Glomerular visceral epithelial cell (primary cell): ENCODE results near the gene NEDD8.

Experiments
- DNase-seq: peaks from one replicate; pipeline ENCODE4 v3.0.0-alpha.2; 2016; ENCODE audit errors: extremely low spot score

NEDD8 gene

DNA sequence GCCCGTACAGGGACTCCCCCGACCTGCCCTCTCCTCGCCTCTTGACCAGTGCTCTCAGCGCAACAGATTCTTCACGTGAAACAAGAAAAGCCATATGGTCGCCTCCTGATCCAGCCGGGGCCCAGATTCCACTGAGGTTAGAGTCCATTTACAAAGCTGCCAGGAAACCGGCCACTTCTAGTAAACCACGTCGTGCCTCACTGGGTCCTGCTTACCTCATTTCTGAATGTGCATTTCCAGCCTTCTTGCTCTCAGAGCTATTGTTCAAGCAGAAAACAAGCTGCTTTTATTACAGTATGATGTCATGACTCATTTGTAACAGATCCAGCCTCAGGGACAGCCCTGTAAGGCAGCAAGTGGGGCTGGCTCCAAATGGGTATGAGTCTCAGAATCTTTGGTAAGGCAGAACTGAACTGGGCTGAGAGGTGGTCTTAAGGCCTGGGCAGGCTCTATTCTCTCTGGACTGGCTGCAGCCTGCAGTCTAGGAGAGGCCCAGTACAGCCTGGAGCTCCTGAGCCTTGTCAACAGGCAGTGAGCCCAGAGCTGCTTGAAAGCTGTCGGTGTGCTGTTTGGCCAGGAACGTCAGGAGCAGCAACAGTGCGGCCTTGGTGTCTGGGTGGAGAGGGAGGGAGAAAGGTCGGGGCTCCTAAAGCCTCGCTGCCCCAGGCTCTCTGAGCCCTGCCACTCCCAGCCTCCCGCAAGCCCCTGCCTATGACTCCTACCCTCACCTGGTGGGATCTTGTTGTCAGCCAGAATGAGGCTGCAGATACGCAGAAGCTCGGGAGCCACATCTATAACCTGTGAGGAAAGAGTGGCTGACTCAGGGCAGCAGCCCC lies 52.0 kb downstream of the NEDD8 start:
- DNase-seq, result peak; percentile 90

DNA sequence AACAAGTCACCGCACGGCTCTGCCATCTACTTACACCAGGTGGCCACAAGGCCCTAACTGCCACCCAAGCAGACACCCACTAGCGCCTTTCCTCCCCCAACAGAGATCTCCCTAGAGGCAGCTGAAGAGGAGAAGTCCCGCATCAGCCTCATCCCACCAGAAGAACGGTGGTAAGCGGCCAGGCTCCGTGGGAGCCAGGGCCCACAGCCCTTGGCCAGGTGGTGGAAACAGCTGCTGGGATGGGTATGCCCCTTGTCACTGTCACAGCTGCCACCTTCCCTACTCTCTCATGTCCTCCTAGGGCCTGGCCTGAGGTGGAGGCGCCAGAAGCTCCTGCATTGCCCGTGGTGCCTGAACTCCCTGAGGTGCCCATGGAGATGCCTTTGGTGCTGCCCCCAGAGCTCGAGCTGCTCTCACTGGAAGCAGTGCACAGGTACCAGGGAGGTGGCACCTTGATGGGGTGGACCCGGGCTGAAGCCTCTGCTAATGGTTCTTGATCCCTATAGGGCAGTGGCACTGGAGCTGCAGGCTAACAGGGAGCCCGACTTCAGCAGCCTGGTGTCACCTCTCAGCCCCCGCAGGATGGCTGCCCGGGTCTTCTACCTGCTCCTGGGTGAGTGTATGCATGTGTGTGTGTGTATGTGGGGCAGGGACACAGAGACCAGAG lies 52.7 kb downstream of the NEDD8 start:
- no peak for DNase-seq

DNA sequence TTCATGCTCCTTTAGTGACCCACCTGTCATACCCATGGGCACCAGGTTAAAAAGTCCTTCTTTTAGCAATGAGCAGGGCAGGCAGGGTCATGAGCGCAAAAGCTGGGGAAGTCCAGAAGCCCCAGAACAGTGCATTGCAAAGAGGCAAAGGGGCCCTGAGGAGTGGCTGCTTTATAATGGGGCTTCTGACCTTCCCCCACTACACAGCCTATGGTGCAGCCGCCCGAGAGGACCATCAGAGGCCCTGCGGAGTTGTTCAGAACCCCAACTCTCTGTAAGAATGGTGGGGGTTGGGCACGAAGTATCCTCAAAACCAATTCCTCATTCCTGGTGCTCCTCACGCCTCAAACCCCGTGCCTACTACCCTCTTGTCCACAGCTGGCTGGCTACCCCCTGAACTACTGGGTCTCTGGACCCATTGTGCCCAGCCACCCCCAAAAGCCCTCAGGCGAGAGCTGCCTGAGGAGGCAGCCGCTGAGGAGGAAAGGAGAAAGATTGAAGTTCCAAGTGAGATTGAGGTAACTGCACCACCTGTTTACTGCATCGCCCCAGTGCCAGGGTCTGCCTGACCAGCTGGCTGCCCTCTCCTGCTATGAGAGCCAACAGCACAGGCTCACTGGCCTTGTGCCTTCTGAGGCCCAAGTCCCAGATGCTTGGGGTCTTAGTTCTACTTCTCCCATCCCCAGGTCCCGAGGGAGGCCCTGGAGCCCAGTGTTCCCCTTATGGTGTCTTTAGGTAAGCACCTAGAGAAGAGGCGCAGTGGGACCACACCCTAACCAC lies 53.6 kb downstream of the NEDD8 start:
- no peak for DNase-seq

DNA sequence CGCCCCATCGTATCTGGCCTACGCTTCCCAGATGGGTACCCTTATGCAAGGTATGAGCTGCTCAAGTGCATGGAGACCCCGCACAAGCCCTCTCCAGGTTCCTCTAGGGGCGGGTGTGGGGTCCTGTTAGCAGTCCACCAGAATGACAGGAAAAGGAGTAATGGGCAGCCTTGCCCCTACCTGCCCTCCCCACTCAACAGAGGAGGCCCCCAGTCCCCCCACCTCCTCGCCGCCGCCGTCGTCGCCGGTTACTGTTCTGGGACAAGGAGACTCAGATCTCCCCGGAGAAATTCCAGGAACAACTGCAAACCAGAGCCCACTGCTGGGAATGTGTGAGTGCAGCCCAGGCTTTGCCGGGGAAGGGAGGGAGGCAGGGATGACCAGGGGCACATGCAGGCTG lies 54.3 kb downstream of the NEDD8 start:
- DNase-seq, result no peak

DNA sequence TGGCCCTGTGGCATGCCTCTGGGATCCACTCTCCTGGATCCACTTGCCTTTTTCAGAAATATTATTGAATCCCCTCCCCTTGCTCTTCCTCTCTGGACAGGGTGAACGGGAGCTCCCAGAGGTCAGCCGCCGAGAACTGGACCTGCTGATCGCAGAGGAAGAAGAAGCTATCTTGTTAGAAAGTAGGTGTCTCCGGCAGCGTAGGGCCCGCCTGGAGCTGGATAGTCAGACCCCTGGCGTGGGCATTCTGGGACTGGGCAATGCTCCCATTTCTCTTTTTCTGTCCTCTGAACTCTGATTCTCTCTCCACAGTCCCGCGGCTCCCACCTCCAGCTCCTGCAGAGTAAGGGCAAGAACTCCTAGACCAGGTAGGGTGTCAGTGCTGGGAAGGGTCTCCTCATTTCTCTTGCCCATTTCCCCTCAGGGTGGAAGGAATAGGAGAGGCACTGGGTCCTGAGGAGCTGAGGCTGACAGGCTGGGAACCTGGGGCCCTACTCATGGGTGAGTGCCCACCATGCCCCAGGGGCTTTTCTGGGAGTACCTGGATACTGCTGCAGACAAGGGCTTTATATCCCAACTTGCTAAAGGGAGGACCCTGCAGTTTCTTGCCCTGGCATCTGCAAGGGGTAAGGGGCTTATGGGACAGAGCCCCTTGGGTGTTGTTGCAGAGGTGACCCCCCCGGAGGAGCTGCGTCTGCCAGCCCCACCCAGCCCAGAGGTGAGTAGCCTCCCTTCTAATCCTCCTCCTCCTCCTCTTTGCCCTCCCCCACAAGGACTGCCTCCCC lies 54.9 kb downstream of the NEDD8 start:
- no peak for DNase-seq

DNA sequence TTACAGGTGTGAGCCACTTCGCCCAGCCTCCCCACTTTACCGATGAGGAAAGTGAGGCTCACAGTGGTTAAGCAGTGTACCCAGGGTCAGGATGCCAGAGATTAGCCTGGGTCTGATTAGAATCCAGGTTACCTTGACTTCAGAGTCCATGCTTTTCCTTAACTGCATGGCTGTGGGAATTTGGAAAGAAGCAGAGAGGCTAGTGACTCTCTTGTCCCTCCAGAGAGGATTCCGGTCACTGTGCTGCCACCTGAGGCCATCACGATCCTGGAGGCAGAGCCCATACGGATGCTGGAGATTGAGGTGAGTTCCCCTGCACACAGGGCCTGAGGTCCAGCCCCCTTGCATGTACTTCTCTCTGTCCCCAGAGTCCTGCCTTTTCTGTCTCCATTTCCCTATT lies 55.6 kb downstream of the NEDD8 start:
- DNase-seq, result no peak

DNA sequence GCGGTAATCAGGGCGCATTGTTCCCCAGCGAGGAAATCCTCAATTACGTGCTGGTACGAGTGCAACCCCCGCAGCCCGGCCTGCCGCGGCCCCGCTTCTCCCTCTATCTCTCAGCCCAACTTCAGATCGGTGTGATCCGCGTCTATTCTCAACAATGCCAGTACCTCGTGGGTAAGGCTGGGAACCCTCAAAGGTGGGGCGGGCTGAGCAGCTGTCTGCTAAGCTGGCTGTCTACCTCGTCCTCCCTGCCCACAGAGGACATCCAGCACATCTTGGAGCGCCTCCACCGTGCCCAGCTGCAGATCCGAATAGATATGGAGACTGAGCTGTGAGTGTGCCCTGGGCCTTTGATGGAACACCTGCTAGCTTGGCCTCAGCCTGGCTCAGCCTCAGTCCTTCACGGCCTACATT lies 59.3 kb downstream of the NEDD8 start:
- DNase-seq, result no peak

DNA sequence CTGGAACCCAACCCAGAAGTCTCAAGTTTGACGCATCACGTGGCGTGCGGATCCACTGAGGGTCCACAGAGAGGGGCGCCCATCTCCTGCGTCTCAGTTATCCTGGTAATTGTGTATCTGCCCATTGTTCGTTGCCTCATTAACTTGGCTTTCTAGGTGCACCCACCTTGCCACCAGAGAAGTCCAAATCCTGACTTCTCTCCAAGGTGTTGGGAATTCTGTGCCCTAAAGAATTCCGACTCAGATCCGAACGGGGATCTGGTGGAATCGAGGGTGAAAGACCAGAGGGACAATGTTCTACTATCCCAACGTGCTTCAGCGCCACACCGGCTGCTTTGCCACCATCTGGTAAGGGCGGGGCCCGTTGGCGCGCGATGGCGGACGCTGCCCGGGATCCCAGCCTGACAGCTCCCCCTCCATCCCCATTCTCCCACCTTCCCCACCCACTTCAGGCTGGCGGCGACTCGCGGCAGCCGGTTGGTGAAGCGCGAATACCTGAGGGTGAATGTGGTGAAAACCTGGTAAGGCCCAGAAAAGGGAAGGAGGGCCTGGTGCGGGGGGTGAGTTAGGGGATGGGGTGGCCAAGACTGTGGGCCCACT lies 59.8 kb downstream of the NEDD8 start:
- DNase-seq, result no peak

DNA sequence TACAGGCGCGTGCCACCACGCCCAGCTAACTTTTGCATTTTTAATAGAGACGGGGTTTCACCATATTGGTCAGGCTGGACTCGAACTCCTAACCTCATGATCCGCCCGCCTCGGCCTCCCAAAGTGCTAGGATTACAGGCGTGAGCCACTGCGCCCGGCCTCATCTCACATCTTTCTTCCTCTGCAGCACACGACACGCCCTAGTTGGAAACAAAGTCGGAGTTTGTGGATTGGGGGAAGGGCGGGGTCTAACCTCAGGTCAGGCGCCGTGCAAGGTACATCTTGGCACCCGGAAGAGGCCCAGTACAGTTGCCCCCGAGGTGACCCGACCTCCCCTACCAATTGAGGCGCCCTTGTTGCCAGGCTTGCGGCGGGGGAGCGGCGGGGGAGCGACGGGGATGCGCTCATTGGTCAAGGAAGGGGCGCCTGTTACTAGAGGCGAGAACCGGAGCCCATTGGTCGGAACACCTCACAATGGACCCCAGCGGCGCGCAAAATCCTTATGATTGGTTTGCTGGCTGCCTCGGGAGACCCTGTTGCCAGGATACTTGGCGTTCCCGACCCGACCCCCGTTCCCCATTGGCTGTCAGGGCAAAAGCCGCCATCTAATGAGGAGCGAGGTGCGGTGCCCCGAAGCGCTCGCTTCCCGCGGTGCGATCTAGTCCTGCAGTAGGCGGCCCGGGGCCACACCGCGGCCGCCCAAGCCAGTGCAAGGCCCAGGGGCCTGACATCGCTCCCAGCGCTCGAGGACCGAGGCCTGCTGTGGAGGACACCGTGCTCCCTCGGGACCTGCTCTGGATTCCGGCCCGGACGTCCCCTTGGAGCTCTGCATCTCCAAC lies 60.5 kb downstream of the NEDD8 start, which contains the start of gene REC8:
Gene REC8, plus strand, starts transcription at position 659 of the 839 bp plus-strand sequence. CDS start 473 bp downstream, outside the sequence.
- no peak for DNase-seq

DNA sequence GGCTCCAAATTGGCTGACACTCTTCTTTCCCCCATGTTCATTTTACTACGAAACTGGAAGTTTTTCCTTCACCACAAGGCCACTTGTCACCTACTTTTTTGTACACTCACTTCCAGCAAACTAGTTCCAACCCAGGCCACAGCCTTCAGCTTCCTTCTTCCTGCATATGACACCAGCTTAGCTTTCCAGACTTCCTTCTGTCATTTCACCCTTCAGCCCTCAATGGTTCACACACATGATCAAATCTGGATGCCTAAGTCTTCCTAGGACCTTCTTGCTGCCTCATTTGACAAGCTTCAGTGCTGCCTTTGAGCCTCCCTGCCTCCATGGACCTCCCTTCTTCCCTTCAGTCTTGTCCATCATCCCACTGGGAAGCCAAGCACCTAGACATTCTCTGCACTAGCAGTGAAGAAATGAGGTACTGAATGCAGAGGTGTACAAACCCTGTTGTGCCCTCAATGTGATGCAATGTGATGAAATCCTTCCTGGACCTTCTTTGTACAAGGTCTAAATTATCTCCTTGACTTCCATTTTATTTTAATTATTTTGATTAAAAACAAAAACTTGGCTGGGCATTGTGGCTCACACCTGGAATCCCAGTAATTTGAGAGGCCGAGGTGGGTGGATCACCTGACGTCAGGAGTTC lies 64.6 kb downstream of the NEDD8 start:
- no peak for DNase-seq
